HUDEP-2 (cell line): ENCODE results near the gene TFDP1.

Source experiments
- DNase-seq, 76 experiments: peaks; one replicate each; lab custom pipeline; 2025; ENCODE audit not compliant: unreplicated experiment in 76 of 76; lab: John Stamatoyannopoulos, UW

Gene TFDP1

GRCh38 chr13:113564331-113565023 lies 20.1 kb upstream of the TFDP1 start:
- no peak for DNase-seq

DNA sequence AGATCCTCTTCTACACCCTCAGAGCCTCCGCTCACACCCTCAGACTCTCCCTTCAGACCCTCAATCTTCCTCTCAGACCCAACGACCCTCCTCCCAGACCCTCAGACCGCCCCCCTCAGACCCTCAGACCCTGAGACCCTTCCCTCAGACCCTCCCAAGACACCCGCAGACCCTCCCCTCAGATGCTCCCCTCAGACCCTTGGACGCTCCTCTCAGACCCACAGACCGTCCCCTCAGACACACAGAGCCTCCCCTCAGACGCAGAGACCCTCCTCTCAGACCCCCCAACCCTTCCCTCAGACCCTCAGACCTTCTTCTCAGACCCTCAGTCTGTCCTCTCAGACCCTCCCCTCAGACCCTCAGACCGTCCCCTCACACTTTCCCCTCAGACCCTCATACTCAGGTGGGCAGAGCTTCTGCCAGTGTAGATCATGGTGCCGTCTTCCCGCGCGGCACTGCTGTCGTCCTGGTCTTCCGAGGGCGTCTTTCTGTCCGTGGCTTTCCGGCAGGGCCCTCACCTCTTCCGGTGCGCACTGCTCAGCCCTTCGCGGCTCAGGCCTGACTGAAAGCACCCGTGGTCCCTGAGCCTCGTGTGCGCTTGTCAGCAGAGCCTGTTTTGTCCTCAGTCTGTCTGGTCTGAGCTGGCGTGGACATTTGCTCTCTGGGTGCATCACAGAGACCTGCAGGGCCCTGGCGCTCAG lies 18.9 kb upstream of the TFDP1 start:
- no peak for DNase-seq

GRCh38 chr13:113566227-113566561 lies 18.4 kb upstream of the TFDP1 start:
- DNase-seq = no peak

- DNase-seq = no peak
Observed at GRCh38 chr13:113567681-113568080, 16.9 kb upstream of the TFDP1 start.

DNA sequence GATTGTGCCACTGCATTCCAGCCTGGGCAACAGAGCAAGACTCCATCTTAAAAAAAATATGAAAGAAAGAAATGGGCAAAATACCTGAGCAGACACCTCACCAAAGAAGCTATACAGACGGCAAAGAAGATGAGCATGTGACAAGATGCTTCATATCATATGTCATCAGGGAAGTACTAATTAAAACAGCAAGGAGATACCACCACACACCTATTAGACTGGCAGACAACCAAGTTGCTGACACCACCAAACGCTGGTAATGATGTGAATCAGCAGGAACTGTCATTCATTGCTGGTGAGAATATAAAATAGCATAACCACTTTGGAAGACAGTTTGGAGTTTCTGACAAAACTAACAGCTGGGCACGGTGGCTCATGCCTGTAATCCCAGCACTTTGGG lies 11.5 kb upstream of the TFDP1 start:
- DNase-seq = no peak

DNA sequence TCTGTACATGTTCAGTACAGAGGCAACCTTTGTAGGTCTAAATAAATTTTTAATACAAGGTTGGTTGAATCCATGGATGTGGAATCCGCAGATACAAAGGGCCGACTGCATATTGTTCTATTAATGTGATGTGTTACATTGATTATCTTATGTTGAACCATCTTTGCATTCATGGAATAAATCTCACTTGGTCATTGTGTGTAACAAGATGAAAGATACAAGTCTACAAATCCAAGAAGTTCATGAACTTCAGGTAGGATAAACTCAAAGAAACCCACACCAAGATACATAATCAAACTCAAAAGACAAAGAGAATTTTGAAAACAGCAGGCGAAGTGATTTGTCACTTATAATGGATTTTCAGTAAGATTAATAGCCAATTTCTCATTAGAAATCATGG lies 8.0 kb upstream of the TFDP1 start:
- no peak for DNase-seq

DNA sequence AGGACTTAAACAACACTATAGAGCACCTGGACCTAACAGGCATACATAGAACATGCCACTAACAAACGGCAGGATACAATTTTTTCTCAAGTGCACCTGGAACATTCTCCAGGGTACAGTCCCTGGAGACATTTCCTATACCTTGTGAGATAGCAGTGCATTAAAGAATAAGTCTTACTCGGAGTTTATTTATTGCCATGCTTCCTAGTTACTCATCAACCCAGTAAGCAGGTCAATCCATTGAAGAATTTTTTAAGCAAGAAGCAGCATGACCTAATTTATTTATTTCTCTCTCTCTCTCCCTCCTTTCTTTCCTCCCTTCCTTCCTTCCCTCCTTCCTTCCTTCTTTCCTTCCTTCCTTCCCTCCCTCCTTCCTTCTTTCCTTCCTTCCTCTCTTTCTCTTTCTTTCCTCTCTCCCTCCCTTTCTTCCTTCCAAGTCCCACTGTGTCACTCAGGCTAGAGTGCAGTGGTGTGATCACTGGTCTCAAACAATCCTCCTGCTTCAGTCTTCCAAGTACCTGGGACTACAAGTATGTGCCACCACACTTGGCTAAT lies 6.6 kb upstream of the TFDP1 start:
- no peak for DNase-seq

DNA sequence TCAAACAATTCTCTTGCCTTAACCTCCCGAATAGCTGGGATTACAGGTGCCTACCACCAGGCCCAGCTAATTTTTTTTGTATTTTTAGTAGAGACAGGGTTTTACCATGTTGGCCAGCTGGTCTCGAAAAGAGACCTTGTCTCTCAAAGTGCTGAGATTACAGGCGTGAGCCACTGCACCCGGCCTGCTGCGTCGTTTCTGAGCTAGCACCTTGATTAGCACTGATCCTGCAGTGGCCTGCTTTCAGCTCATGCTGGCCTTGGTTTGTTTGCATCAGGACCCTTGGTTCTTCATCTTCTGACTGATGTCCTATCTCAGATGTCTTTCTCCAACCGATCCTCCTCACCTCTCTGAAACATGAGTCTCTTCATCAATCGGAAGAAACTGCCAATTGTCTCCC lies 4.9 kb upstream of the TFDP1 start:
- DNase-seq = no peak

GRCh38 chr13:113581871-113582270 lies 2.7 kb upstream of the TFDP1 start:
- DNase-seq = no peak

- no peak for DNase-seq
Observed at GRCh38 chr13:113582841-113583631, 1.5 kb upstream of the TFDP1 start.

DNA sequence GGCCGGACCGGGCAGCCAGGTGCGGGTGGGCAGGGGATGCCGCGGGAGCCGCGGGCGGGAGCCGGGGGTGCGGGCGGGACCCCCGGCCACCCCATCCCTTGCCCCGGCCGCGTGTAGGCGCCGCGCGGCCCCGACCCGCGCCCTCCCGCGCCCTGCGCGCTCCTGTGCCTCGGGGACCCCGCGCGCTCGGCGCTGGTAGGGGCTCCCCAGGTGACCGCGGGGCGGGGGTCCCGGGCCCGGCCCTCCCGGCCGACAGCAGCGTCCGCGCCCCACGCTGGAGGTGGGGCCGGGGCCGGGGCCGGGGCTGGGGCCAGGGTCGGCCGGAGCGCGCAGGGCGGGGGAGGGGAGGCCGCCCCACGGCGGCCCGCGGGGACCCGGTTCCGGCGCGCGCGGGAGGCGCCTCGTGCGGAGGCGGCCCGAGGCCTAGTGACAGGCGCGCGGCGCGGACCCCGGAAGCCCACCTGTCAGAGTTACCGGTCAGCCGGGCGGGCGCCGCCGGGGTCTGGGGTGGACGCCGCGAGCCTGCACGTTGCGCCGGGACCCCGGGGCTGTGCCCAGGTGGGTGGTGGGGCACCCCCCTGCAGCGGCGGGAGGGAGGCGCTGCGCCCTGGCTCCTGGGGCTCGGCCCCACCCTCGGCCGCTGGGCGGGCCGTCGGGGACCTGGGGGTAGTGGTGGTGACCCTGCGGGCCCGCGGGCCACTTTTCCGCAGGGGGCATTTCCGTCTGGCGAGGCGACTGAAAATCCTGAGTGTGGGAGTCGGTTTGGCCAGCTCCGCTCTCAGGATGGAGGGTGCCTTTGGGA lies 518 bp downstream of the TFDP1 start:
- peak in 13 of 76 experiments; percentile 4 to 46 (median 17) for DNase-seq

- peak in 57 of 76 experiments; percentile 7 to 71 (median 37) for DNase-seq
Observed at GRCh38 chr13:113585896-113586295, 1.3 kb downstream of the TFDP1 start.

DNA sequence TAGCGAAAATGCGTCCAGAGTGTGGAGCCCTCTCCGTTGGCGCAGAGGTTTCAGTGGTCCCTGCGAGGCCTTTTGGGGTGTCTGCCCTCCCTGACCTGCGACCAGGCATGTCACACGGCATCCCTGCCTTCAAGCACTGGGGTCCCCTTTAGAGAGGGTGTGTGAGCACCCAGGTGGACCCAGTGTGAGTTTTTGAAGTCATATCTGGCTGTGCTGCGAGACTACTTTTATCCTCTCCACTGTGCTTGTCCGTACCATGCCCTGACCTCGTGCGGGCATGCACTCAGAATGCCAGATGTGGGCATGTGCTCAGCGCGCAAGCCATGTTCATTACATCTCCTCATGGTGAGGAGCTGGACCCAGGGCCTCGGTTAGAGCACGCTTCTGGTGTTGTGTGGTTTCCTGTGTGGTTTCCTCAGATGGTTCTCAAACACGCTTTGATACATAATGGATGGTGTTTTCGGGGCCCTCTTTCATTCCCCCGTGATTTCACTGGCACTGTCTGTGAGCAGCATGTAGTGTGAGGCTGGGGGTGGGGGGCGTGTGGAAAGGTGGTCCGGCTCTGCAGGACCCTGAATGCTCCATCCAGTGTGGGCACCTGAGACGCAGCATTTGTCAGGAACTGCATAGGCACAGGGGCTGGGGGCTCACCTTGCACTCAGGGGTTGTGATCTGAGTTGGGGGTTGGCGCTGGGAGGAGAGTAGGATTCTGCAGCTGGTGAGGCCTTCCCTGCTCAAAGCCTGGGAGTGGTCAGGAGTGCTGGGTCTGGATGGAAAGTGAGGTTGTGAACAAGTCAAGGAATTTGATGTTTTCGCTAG lies 2.3 kb downstream of the TFDP1 start:
- DNase-seq = no peak

GRCh38 chr13:113588394-113589111 lies 4.0 kb downstream of the TFDP1 start:
- no peak for DNase-seq

- DNase-seq = no peak
Observed at GRCh38 chr13:113589251-113589960, 4.9 kb downstream of the TFDP1 start.

DNA sequence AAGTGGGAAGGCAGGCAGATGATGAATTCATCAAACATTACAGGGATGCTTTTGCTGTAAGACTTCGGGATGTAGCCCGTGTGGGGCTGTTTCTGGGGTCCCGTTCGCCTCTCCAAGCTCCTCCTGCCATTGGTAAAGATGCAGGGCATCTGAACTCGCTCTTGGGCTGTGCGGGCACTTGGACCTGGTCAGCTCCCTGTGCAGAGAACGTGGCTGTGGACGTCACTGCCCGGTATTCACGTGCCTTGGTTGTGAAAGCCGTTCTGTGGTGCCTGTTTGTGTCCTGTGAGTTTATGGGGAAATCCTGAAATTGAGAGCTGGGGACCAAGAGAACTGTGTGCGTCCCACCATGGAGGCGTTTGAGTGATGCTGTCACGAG lies 5.4 kb downstream of the TFDP1 start:
- DNase-seq = no peak

DNA sequence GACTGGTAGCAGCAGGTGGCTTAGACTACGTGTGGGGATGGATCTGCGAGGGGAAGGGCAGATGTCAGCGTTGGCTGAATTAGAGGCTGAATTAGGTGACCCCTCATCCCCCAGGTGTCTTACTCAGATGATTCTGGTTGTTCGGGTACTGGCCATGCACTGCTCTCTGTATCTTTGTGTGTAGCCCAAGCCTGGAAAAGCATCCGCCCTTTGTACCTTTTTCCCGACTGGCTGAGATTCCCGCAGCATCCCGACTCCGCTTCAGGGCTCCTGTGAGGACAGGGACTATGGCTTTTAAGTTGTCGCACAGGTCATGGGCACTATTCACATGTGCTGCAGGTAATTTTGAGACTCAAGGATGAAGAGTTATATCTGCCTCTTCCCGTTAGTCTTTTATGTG lies 7.2 kb downstream of the TFDP1 start:
- DNase-seq = no peak

DNA sequence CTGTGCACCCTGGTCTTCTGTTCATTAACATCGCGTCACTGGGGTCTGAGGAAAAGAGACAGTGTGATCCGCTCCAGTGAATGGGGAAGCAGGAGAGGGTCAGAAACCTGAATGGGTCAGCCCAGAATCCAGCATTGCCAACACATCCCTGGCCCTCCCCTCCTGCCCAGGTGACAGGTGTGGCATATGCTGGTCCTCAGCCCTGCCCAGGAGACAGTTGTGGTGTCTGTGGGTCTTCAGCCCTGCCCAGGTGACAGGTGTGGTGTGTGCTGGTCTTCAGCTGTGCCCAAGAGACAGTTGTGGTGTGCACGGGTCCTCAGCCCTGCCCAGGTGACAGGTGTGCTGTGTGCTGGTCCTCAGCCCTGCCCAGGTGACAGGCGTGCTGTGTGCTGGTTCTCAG lies 8.0 kb downstream of the TFDP1 start:
- DNase-seq = no peak
